Ectodermal cell (in vitro differentiated cells): ENCODE measurements around the gene MAF.

Experiments used
- H3K27ac ChIP-seq: 2 replicates; pipeline ENCODE4 v1.7.0; 2013; ENCODE audit warnings: mild to moderate bottlenecking, low read depth, low read length; ENCODE audit not compliant: insufficient read depth, poor library complexity, severe bottlenecking
- H3K27me3 ChIP-seq: 2 replicates; pipeline ENCODE4 v1.7.0; 2013; ENCODE audit warnings: mild to moderate bottlenecking, low read length; ENCODE audit not compliant: insufficient read depth, control insufficient read depth, poor library complexity, severe bottlenecking
- H3K36me3 ChIP-seq: one replicate; pipeline ENCODE4 v1.7.0; 2013; ENCODE audit warnings: low read length; ENCODE audit not compliant: control insufficient read depth, insufficient read depth
- H3K4me1 ChIP-seq: one replicate; pipeline ENCODE4 v1.7.0; 2013; ENCODE audit warnings: low read length; ENCODE audit not compliant: control insufficient read depth, insufficient read depth
- H3K4me3 ChIP-seq: 2 replicates; pipeline ENCODE4 v1.7.0; 2013; ENCODE audit warnings: low read depth, low read length, control low read depth; ENCODE audit not compliant: insufficient read depth
- H3K9me3 ChIP-seq: 2 replicates; pipeline ENCODE4 v1.7.0; 2013; ENCODE audit warnings: mild to moderate bottlenecking, low read length, moderate library complexity; ENCODE audit not compliant: control insufficient read depth
- WGBS, 2 experiments: methylation state at CpG; one replicate each; pipeline ENCODE4 v1.1.7; 2013; ENCODE audit warnings: missing lambda C conversion rate in 2 of 2; 5-methylcytosine and 5-hydroxymethylcytosine counted together

MAF gene

GRCh38 chr16:79601931-79602627 lies 1.5 kb upstream of the MAF start:
- 4 to 5% methylated on average over 15 of the region's 15 CpGs for WGBS, 2 experiments
- peaks cover 3% of the 10 kb centered on the region for H3K4me1 ChIP-seq
- H3K27me3 ChIP-seq: peaks cover 9% of the 10 kb centered on the region
- no peaks in the 10 kb centered on the region for H3K9me3 ChIP-seq
- H3K4me3 ChIP-seq: peak overlapping the region; percentile 65
- H3K36me3 ChIP-seq: no peaks in the 10 kb centered on the region
- no peak overlapping the region for H3K27ac ChIP-seq

GRCh38 chr16:79601092-79601930 lies 774 bp upstream of the MAF start:
- Histone ChIP-seq H3K36me3 (no peaks in the 10 kb centered on the region), H3K4me1 (peaks cover 3% of the 10 kb centered on the region), H3K27me3 (peaks cover 9% of the 10 kb centered on the region), H3K27ac (no peak overlapping the region), H3K4me3 (peak overlapping the region; percentile 65), H3K9me3 (no peaks in the 10 kb centered on the region)
- WGBS, 2 experiments: 0% methylated on average over 46 to 51 of the region's 51 CpGs

DNA sequence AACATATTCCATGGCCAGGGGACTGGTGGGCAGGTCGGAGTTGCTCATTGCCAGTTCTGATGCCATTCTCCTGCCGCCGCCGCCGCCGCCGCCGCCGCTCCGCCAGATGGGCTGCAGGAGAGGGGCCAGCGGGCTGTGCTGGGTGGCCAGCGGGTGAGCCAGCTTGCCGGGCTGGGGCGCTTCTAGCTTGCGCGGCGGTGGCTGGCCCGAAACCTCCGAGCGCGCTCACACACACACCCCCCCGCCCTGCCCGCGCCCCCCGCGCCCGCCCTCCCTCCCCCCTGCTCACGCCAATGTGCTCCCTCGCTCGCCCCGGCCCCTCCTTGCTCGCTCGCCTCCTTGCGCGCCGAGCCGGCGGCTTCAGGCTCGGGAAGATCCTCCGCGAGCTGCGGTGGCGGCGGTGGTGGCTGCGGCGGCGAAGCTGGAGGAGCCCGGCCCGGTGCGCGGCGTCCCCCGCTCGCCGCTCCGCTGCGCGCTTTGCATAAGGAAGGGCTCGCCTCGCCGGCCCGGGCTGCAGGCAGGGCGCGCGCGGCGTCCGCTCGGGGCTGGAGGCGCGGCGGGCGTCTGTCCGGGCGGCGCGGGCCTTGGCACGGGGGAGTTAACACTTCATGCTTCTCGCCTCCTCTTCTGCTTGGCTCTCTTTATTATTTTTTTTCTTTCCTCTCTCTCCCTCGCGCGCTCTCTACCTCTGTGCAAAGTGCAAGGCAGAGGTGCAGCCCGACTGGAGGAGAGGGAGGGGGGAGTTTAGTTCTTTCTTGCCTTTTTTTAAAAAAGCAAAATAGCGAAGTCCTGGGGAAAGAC lies 500 bp downstream of the MAF start:
- H3K4me3 ChIP-seq: peak overlapping the region; percentile 65
- H3K36me3 ChIP-seq: no peaks in the 10 kb centered on the region
- WGBS, 2 experiments: 0 to 1% methylated on average over 73 to 82 of the region's 84 CpGs

DNA sequence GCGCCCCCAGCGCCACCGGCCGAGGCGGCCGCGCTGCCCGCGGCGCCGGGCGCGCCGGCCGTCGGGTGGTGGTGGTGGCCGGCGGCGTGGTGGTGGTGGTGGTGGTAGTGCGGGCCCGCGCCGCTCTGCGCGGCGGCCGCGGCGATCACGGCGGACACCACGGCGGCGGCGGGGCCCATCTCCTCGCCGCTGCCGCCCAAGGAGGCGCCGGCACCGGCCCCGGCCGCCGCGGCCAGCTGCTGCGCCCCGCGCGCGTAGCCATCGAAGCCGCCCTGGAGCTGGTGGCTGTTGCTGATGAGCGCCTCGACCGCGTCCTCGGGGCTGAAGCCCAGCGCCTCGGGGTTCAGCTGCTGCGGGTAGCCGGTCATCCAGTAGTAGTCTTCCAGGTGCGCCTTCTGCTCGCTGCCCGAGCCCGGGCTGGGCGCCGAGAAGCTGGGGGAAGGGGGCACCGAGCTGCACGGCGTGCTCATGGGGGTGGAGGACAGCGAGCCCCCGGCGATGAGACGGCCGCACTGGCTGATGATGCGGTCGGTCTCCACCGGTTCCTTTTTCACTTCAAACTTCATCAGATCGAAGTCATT lies 1.2 kb downstream of the MAF start:
- Histone ChIP-seq H3K4me3 (peak overlapping the region; percentile 65), H3K36me3 (no peaks in the 10 kb centered on the region), H3K4me1 (peaks cover 8% of the 10 kb centered on the region), H3K27ac (peak overlapping the region; percentile 26), H3K27me3 (peaks cover 9% of the 10 kb centered on the region), H3K9me3 (no peaks in the 10 kb centered on the region)
- whole genome bisulfite sequencing, 2 experiments: 0 to 1% methylated on average over 79 of the region's 79 CpGs

More for the DNA sequence above, 500 bp downstream of the MAF start:
- H3K27ac ChIP-seq: peak overlapping the region; percentile 72
- H3K27me3 ChIP-seq: peaks cover 9% of the 10 kb centered on the region
- no peaks in the 10 kb centered on the region for H3K9me3 ChIP-seq
- peaks cover 2% of the 10 kb centered on the region for H3K4me1 ChIP-seq

- 1% methylated on average over 50 of the region's 51 CpGs for WGBS, 2 experiments
- Histone ChIP-seq H3K27me3 (peaks cover 9% of the 10 kb centered on the region), H3K27ac (no peak overlapping the region), H3K4me3 (peak overlapping the region; percentile 69), H3K9me3 (no peaks in the 10 kb centered on the region), H3K4me1 (peaks cover 8% of the 10 kb centered on the region), H3K36me3 (no peaks in the 10 kb centered on the region)
Measured at GRCh38 chr16:79598348-79599181, 2.0 kb downstream of the MAF start.

- peaks cover 9% of the 10 kb centered on the region for H3K27me3 ChIP-seq
- 6 to 13% methylated on average over 2 of the region's 3 CpGs for WGBS, 2 experiments
Measured at GRCh38 chr16:79598063-79598347, 2.5 kb downstream of the MAF start.

DNA sequence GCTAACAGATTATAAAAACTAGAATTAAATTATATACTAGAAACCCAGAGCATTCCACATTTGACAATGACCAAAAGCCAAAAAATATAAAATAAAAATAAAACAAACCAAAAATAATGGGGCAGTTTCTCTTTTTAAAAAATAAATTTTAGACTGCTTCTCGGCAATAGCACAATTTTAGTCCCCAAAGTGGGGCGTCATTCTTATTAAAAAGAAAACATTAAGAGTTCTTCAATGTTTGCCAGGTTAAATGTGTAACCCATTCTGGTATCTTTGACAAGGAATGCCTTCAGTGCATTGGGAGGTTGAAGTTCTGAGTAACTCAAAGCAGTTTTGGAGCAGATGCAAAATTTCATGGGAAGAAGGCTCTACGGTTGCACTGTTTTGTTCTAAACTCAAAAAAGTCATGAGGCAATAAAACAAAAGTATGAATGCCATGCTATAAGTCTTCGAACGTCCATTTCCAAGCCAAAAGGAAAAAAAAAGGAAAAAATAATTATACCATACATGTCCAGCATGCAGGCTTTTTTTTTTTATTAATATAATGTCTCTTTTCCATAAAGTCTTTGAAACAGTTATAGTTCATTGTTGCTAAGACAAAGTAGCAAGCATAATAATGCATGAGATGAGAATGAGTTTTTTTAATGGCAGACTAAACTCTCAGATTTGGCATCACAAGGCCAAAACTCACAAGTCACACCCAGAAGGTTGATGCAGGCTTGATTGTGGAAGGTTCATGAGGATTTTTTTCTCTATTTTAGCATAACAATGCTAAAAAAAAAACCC lies 3.1 kb downstream of the MAF start:
- no peak overlapping the region for H3K27ac ChIP-seq
- H3K4me1 ChIP-seq: peaks cover 8% of the 10 kb centered on the region
- 72 to 79% methylated on average over 3 to 4 of the region's 5 CpGs for WGBS, 2 experiments
- H3K36me3 ChIP-seq: no peaks in the 10 kb centered on the region
- no peaks in the 10 kb centered on the region for H3K9me3 ChIP-seq
- H3K27me3 ChIP-seq: peaks cover 9% of the 10 kb centered on the region
- peak overlapping the region; percentile 69 for H3K4me3 ChIP-seq

More at GRCh38 chr16:79598063-79598347, 2.5 kb downstream of the MAF start:
- no peaks in the 10 kb centered on the region for H3K9me3 ChIP-seq
- H3K27ac ChIP-seq: no peak overlapping the region
- peaks cover 8% of the 10 kb centered on the region for H3K4me1 ChIP-seq
- no peaks in the 10 kb centered on the region for H3K36me3 ChIP-seq
- H3K4me3 ChIP-seq: peak overlapping the region; percentile 69

- Histone ChIP-seq H3K27me3 (peaks cover 9% of the 10 kb centered on the region), H3K4me3 (peak overlapping the region; percentile 8), H3K4me1 (peaks cover 17% of the 10 kb centered on the region), H3K27ac (no peak overlapping the region), H3K9me3 (no peaks in the 10 kb centered on the region), H3K36me3 (no peaks in the 10 kb centered on the region)
- 82 to 95% methylated on average over 6 to 7 of the region's 7 CpGs for WGBS, 2 experiments
Measured at GRCh38 chr16:79595931-79596450, 4.5 kb downstream of the MAF start.
